ENCODE data around the gene C6.

- TF ChIP-seq CTCF (optimal IDR thresholded peaks at IDR 0.05 in 1 of 3, IDR thresholded peaks at IDR 0.05 in 1 of 3, conservative IDR thresholded peaks at IDR 0.05 in 1 of 3; ENCODE audit: extremely low read depth in 1 of 3, insufficient read depth in 2 of 3, low read length in 3 of 3), result no peak
- TF ChIP-seq EZH2 (IDR thresholded peaks at IDR 0.05; ENCODE audit: low read length), result no peak
Measured at GRCh38 chr5:41253109-41253508, 39.8 kb upstream of the C6 start.

All from keratinocyte (primary cell).